H9 (cell line): ENCODE results near the gene LRP1-AS. TPM values are rescaled to one million over a fixed set of nuclear protein-coding genes. Genes with fewer than 3 reads are reported as not detected.

Experiments used
- DNase-seq: peaks from one replicate; pipeline ENCODE4 v3.0.0-alpha.2; 2017
- H2AFZ ChIP-seq: one replicate; pipeline ENCODE4 v1.6.1; 2013; ENCODE audit warnings: mild to moderate bottlenecking, low read length, control low read depth, moderate library complexity
- H2AK5ac ChIP-seq: 2 replicates; pipeline ENCODE4 v1.6.1; 2013; ENCODE audit warnings: low read length, control low read depth, mixed read lengths; ENCODE audit not compliant: insufficient read length
- H2BK120ac ChIP-seq: one replicate; pipeline ENCODE4 v1.6.1; 2013; ENCODE audit warnings: low read depth, mild to moderate bottlenecking, low read length, control low read depth, inconsistent platforms; ENCODE audit not compliant: poor library complexity, severe bottlenecking
- H2BK12ac ChIP-seq: 2 replicates; pipeline ENCODE4 v1.6.1; 2013; ENCODE audit warnings: low read length, control low read depth, mixed read lengths, low read depth; ENCODE audit not compliant: insufficient read length
- H2BK15ac ChIP-seq: 2 replicates; pipeline ENCODE4 v1.6.1; 2013; ENCODE audit warnings: low read depth, low read length, control low read depth
- H2BK20ac ChIP-seq: one replicate; pipeline ENCODE4 v1.6.1; 2013; ENCODE audit warnings: low read depth, mild to moderate bottlenecking, low read length, control low read depth, inconsistent platforms; ENCODE audit not compliant: poor library complexity, severe bottlenecking
- H2BK5ac ChIP-seq: 2 replicates; pipeline ENCODE4 v1.6.1; 2013; ENCODE audit warnings: low read length, control low read depth, mixed read lengths; ENCODE audit not compliant: insufficient read length
- H3K14ac ChIP-seq: 2 replicates; pipeline ENCODE4 v1.6.1; 2013; ENCODE audit warnings: low read length, control low read depth; ENCODE audit not compliant: insufficient read depth
- H3K18ac ChIP-seq: 2 replicates; pipeline ENCODE4 v1.6.1; 2013; ENCODE audit warnings: low read depth, mild to moderate bottlenecking, mixed read lengths, low read length, control low read depth; ENCODE audit not compliant: insufficient read length
- H3K23ac ChIP-seq: 2 replicates; pipeline ENCODE4 v1.6.1; 2013; ENCODE audit warnings: low read length, control low read depth, mixed read lengths, low read depth; ENCODE audit not compliant: insufficient read length
- H3K23me2 ChIP-seq: 2 replicates; pipeline ENCODE4 v1.6.1; 2013; ENCODE audit warnings: low read depth, mild to moderate bottlenecking, mixed read lengths, low read length, control low read depth; ENCODE audit not compliant: insufficient read length, poor library complexity, severe bottlenecking
- H3K27ac ChIP-seq: 2 replicates; pipeline ENCODE4 v1.5.1; 2013; ENCODE audit warnings: low read length, control low read depth, mixed read lengths, low read depth; ENCODE audit not compliant: insufficient read length
- H3K27me3 ChIP-seq: 2 replicates; pipeline ENCODE4 v1.6.1; 2013; ENCODE audit warnings: low read length, control low read depth, inconsistent platforms; ENCODE audit not compliant: insufficient read depth
- H3K4ac ChIP-seq: 2 replicates; pipeline ENCODE4 v1.6.1; 2013; ENCODE audit warnings: low read depth, mild to moderate bottlenecking, control low read depth, inconsistent platforms, low read length, moderate library complexity
- H3K4me1 ChIP-seq: 2 replicates; pipeline ENCODE4 v1.6.1; 2013; ENCODE audit warnings: low read length, control low read depth, inconsistent platforms; ENCODE audit not compliant: insufficient read depth
- H3K4me2 ChIP-seq: 2 replicates; pipeline ENCODE4 v1.6.1; 2013; ENCODE audit warnings: low read length, control low read depth, mixed read lengths; ENCODE audit not compliant: insufficient read length, insufficient read depth
- H3K56ac ChIP-seq: 2 replicates; pipeline ENCODE4 v1.6.1; 2013; ENCODE audit warnings: low read depth, mild to moderate bottlenecking, mixed read lengths, low read length, control low read depth; ENCODE audit not compliant: insufficient read length
- H3K79me1 ChIP-seq: 2 replicates; pipeline ENCODE4 v1.6.1; 2013; ENCODE audit warnings: low read depth, mild to moderate bottlenecking, moderate library complexity, low read length, control low read depth, inconsistent platforms; ENCODE audit not compliant: insufficient read depth, poor library complexity, severe bottlenecking
- H3K79me2 ChIP-seq: 2 replicates; pipeline ENCODE4 v1.6.1; 2013; ENCODE audit warnings: low read length, control low read depth, inconsistent platforms; ENCODE audit not compliant: insufficient read depth
- H3K9ac ChIP-seq: 2 replicates; pipeline ENCODE4 v1.6.1; 2013; ENCODE audit warnings: low read length, control low read depth, mixed read lengths; ENCODE audit not compliant: insufficient read length; ENCODE audit errors: extremely low read depth
- H3K9me3 ChIP-seq: one replicate; pipeline ENCODE4 v1.6.1; 2013; ENCODE audit warnings: low read depth, low read length, inconsistent platforms; ENCODE audit not compliant: control insufficient read depth
- H3T11ph ChIP-seq: one replicate; pipeline ENCODE4 v1.6.1; 2013; ENCODE audit warnings: mild to moderate bottlenecking, low read length, control low read depth, inconsistent platforms
- H4K20me1 ChIP-seq: one replicate; pipeline ENCODE4 v1.6.1; 2013; ENCODE audit not compliant: control insufficient read depth, insufficient read length, insufficient read depth
- H4K5ac ChIP-seq: 2 replicates; pipeline ENCODE4 v1.6.1; 2013; ENCODE audit warnings: low read depth, mild to moderate bottlenecking, mixed read lengths, low read length, control low read depth; ENCODE audit not compliant: insufficient read length
- H4K8ac ChIP-seq: replicated peaks from 2 replicates; pipeline ENCODE4 v1.6.1; 2013; ENCODE audit warnings: low read length, control low read depth, mixed read lengths, low read depth; ENCODE audit not compliant: insufficient read length
- H4K91ac ChIP-seq: 2 replicates; pipeline ENCODE4 v1.6.1; 2013; ENCODE audit warnings: low read depth, mild to moderate bottlenecking, moderate library complexity, mixed read lengths, low read length, control low read depth; ENCODE audit not compliant: insufficient read length
- H3K27ac Mint-ChIP-seq, 3 experiments: 2 replicates in 2 of 3; 3 replicates in 1 of 3; pipeline ENCODE4 v1.8.0; 2020 to 2021; ENCODE audit warnings: mixed read lengths in 3 of 3, mild to moderate bottlenecking in 1 of 3, moderate library complexity in 1 of 3
- H3K27me3 Mint-ChIP-seq: 2 replicates; pipeline ENCODE4 v1.8.0; 2021; ENCODE audit warnings: low read depth, mild to moderate bottlenecking, moderate library complexity, mixed read lengths
- H3K36me3 Mint-ChIP-seq, 3 experiments: 2 replicates in 2 of 3; 3 replicates in 1 of 3; pipeline ENCODE4 v1.8.0; 2020 to 2021; ENCODE audit warnings: low read depth in 3 of 3, mixed read lengths in 3 of 3; ENCODE audit not compliant: insufficient read depth in 1 of 3
- H3K4me1 Mint-ChIP-seq, 2 experiments: 2 replicates each; pipeline ENCODE4 v1.8.0; 2020; ENCODE audit warnings: mixed read lengths in 2 of 2
- H3K4me3 Mint-ChIP-seq, 2 experiments: 2 replicates in 1 of 2; 3 replicates in 1 of 2; pipeline ENCODE4 v1.8.0; 2020 to 2021; ENCODE audit warnings: mild to moderate bottlenecking in 2 of 2, mixed read lengths in 2 of 2, moderate library complexity in 1 of 2
- H3K9me3 Mint-ChIP-seq, 2 experiments: 2 replicates in 1 of 2; 3 replicates in 1 of 2; pipeline ENCODE4 v1.8.0; 2020; ENCODE audit warnings: mild to moderate bottlenecking in 2 of 2, mixed read lengths in 2 of 2, moderate library complexity in 1 of 2
- WGBS: extraction: QIAGEN DNeasy Blood & Tissue Kit; methylation state at CpG from one replicate; pipeline ENCODE4 v1.1.7; 2013; ENCODE audit warnings: missing lambda C conversion rate, low lambda C conversion rate, mixed read lengths; ENCODE audit not compliant: insufficient read length; ENCODE audit errors: extremely low coverage; 5-methylcytosine and 5-hydroxymethylcytosine counted together
- total RNA-seq: library from RNA; stranded (reverse); gene quantifications from 2 replicates; pipeline ENCODE4 v1.2.1, GENCODE V29; 2021
- TF ChIP-seq, protein P1 (sequence below): fragments of 200-600 bp; sonication (generic); conservative IDR thresholded peaks from 3 replicates; pipeline ENCODE4 v1.8.0; 2021; ENCODE audit warnings: antibody characterized with exemption, mild to moderate bottlenecking

LRP1-AS gene
- total RNA-seq, 1 experiment from 2014 or later, result not detected

DNA sequence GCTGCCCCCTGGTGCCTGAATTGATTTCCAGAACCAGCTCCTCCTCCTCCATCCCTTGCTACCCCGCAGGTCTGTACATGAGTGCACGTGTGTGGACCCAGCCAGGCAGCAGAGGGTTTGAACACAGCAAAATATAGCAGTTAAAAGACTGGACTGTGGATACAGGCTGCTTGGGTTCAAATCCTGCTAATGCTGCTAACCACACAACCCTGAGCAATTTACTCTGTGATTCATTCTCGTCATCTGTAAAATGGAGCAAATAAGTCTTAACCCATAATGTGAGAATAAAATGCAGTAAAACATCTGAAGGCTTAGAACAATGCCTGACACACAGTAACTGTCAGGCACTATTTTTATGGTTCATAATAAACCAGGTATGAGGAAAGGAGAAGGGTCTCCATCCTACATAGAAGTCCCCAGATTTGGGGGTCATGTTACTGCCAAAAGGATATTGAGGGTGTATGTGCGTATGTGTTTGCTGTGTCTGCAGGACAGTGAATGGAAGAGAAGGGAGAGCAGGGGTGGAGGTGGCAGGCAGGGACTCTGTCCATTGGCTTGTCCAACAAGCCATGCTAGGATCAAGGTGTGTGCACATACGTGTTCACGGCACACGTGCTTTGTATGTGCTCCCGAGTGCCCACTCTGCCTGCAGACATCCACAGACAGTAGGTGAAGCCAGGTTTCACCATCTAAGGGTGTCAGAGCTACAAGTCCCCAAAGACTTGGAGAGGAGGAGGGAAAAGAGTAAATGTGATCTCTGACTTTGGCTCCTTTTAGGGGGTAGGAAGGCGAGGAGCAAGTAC lies 34.7 kb downstream of the LRP1-AS start:
- H3K27me3 Mint-ChIP-seq, result peaks cover 6% of the 10 kb centered on the region
- H3K79me2 ChIP-seq, result no peaks in the 10 kb centered on the region
- peak overlapping the region in 1 of 2 experiments; percentile 81; a peak in 3 of 5 replicates for H3K4me3 Mint-ChIP-seq
- H3K9me3 Mint-ChIP-seq, result no peaks in the 10 kb centered on the region; a peak in 1 of 5 replicates
- no peak overlapping the region for H3K27ac ChIP-seq
- H4K8ac ChIP-seq, result no peak overlapping the region
- no peak overlapping the region for H2AK5ac ChIP-seq
- peaks cover 11% of the 10 kb centered on the region for H3K23me2 ChIP-seq
- H3K36me3 Mint-ChIP-seq, result peaks cover 0 to 8% (median 1%) of the 10 kb centered on the region in 3 experiments; a peak in 2 of 7 replicates
- no peak overlapping the region for H3K18ac ChIP-seq
- no peak overlapping the region for H3K56ac ChIP-seq
- no peak overlapping the region for H2BK20ac ChIP-seq
- H3K23ac ChIP-seq, result no peak overlapping the region
- peak; percentile 96 for DNase-seq
- TF ChIP-seq, protein P1, sequence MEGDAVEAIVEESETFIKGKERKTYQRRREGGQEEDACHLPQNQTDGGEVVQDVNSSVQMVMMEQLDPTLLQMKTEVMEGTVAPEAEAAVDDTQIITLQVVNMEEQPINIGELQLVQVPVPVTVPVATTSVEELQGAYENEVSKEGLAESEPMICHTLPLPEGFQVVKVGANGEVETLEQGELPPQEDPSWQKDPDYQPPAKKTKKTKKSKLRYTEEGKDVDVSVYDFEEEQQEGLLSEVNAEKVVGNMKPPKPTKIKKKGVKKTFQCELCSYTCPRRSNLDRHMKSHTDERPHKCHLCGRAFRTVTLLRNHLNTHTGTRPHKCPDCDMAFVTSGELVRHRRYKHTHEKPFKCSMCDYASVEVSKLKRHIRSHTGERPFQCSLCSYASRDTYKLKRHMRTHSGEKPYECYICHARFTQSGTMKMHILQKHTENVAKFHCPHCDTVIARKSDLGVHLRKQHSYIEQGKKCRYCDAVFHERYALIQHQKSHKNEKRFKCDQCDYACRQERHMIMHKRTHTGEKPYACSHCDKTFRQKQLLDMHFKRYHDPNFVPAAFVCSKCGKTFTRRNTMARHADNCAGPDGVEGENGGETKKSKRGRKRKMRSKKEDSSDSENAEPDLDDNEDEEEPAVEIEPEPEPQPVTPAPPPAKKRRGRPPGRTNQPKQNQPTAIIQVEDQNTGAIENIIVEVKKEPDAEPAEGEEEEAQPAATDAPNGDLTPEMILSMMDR, result no peak; the same call in 2 of the 3 replicates
- no peak overlapping the region for H4K91ac ChIP-seq
- H4K20me1 ChIP-seq, result no peaks in the 10 kb centered on the region
- no peak overlapping the region for H3T11ph ChIP-seq
- H3K4ac ChIP-seq, result no peak overlapping the region
- no peak overlapping the region for H2BK15ac ChIP-seq
- H2BK120ac ChIP-seq, result no peak overlapping the region
- H2AFZ ChIP-seq, result no peak overlapping the region
- no CpG with 5 or more reads among the region's 9 CpGs for WGBS
- no peaks in the 10 kb centered on the region for H3K9me3 ChIP-seq
- H3K4me2 ChIP-seq, result peak overlapping the region; percentile 47
- H3K9ac ChIP-seq, result no peak overlapping the region
- no peaks in the 10 kb centered on the region for H3K79me1 ChIP-seq
- no peak overlapping the region for H3K14ac ChIP-seq
- H2BK12ac ChIP-seq, result no peak overlapping the region
- peaks cover 29 to 44% of the 10 kb centered on the region in 2 experiments for H3K4me1 Mint-ChIP-seq
- H3K4me1 ChIP-seq, result no peaks in the 10 kb centered on the region; the same call in 1 of the 2 replicates
- no peak overlapping the region for H3K27ac Mint-ChIP-seq
- H4K5ac ChIP-seq, result no peak overlapping the region
- no peak overlapping the region for H2BK5ac ChIP-seq
- no peaks in the 10 kb centered on the region for H3K27me3 ChIP-seq
